ENCODE measurements around the gene XPO5.
A peak's percentile ranks its signal among the peaks of the same experiment; 100 is the strongest.
"Not testable (repeated sequence)": the region's sequence is repeated elsewhere in the genome, so short reads cannot be mapped to it uniquely, and the experiment has no call there.

XPO5 gene

DNA sequence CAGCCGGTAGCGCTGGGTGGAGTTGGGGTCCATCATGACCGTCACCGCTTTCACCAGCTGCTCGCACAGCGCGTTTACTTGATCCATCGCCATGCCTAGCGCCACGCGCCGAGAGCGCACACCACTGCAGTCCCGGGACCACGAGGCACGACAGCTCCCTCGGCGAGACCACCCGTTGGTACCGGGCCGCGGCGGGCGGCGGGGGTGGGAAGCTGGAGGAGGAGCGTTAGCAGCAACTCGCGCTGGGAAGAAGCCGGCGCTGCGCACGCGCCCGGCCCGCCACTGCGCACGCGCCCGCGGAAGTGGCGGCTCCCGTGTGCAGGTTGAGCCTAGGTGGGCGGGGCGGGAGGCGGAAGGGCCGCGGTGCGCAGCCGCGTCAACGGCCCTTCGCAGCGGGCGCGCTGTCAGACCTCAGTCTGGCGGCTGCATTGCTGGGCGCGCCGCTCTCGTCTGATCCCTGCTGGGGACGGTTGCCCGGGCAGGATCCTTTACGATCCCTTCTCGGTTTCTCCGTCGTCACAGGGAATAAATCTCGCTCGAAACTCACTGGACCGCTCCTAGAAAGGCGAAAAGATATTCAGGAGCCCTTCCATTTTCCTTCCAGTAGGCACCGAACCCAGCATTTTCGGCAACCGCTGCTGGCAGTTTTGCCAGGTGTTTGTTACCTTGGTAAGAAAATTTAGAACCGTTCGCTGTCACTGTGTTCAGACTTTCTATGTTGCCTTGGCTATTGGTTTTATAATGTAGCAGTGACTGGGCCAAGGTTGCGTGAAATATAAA is at the start of gene XPO5, which contains the start of gene POLH:
Gene XPO5 (minus strand): TSS at position 267 of the 780 bp plus-strand sequence. CDS start 174 bp downstream, at position 93.
Gene POLH (plus strand): TSS at position 414 of the 780 bp plus-strand sequence. CDS start 6,135 bp downstream, outside the sequence.
- DNase-seq = peak; percentile 93

DNA sequence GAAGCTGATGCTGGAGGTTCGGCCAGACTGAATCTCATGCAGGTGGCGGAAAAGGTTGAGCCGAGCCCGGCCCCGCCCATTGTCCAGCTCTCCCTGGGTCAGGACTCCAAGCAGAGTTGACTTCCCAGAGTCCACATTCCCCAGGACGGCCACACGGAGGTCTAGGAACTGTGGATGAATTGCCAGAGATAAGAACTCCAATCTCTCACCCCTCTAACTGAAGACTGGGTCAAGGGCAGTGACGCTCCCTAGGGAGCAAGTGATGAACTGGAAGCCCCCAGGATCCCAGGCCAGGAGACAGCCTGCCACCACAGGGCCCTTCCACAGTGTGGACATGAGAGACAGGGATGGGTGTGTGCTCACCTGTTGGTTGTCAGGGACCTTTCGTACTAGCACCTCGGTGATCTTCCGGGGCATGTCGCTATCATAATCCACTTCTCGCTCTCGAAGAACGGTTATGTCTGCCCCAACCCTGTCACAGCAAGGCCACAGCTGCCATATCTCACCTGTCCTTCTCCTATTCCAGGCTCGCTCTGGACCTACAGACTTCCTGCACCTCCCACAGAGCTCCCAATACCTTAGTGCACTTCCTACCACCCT is 49.7 kb upstream of the XPO5 start:
- no peak for DNase-seq

DNA sequence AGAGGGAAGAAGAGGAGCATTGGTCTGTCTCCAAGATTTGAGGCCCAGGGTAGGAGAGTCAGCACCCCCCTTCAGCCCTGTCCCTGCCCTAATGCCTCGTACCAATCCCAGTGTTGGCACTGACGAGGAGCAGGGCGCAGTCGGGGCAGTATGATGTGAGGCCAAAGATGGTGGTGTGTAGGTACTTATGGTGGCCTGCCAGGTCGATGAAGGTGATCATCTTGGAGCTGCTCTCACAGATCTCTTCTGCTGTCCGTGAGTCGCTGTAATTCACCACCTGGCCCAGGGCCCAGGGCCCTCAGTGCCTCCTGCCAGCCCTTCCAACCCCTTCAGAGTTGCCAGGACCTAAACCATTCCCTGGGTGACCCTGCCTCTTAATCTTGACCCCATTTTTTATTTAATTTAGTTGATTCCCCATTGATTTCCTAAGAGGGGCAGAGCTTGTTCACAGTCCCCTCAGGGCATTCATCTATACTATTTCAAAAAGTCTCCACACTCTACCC is 49.0 kb upstream of the XPO5 start:
- no peak for DNase-seq

DNA sequence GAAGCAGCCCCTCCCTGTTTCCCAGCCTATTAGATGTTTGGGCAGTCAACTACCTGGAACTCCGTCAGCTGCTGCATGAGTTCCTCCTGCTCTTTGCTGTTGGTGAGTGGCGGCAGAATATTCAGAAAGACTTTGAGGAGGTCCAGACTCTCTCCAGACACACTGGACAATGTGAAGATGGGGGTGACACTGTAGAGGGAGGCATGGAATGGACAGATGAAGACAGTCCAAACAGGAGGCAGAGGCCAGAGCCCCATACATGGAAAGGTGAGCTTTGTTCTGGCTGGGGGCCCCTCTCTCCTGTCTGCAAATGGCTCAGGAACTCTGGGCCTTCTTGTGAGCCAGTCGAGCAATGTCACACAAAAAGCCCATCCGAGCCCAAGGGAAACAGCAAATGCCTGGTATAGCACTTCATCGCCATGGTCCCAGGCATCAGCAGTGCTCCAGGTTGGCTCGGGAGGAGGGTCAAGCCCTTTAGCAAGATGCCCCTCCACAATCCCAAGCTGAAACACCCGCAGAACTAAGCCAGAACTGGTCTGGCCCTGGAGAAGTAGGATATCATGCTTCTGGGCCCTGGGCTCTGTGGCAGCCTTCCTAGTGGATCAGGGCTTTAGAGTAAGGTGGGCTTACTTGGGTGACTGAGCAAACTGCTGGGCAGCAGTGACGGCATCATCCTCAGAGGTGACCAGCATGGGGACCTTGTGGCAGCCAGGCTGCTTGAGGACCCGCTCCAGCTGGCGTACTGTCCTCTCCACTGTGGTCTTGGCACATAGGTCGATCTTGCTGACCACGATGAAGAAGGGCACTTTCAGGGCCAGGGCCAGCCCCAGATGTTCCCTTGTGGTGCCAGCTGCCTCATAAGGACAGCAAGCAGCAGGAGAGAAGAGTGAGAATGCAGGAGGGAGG is 48.3 kb upstream of the XPO5 start:
- no peak for DNase-seq

DNA sequence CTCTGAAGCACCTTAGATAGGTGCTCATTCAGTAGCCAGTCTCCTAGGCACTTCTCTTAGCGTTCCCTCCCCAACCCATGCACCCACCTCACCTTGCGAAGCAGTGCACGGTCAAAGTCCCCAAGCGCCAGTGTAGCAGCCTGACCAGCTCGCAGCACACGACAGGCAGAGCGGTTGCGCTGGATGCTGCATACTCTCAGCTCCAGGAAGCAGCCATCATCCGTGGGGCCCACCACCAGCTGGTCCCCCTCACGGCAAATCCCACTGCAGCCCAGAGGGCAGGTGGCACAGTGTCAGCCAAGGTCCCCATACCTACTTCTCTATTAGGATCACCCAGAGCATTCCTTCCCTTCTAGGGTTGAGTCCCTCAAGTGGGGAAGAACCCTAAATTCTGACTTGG is 46.7 kb upstream of the XPO5 start:
- no peak for DNase-seq

DNA sequence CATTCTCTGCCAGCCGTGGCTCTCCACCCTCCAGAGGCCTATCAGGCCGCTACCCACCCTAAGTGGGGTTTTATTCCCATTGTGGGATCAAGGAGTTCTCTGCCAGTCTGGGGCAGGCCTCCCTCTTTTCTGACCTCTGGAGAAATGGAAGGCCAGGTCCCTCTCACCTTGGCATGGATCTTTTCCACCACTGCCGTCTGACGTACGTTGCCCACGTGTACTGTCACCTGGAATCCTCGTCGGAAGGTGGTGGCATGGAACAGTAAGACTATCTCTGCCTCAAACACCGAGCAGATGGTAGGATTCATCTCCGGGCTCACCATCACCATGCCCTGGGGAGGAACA is 46.0 kb upstream of the XPO5 start:
- DNase-seq = no peak

DNA sequence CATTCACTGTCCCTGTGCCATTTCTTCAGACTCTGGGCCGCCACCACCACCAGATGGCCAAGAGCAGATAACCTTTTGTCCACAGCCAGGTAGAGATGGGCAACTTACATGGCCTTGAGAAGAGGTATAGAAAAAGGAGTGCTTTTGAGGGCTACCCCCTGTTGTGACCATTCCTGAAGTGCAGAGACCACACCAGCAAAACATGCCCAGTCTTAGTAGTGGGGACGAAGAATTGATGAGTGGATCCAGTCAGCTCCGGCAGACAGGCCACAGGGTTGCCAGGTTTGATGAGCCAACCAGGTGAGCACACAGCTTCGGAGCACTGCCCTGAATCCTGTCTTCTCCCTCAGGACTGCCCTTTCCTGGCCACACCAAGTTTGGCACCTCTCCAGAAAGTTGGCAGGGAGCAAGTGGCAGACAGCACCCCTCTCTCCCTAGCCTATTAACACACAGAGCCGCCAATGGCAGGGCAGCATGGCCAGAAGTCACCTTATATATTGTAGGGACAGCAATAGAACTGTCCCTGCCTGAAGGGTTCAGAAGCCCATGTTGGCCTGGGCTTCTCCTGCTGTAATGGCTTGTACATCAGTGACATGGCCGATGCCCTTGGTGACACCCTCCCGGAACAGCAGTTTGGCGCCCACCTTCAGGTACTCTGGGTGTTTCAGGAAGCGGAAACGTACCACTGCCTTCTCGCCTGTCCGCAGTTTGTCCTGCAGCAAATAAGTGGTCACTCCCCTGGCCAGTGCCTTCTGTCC is 45.4 kb upstream of the XPO5 start:
- DNase-seq = no peak

DNA sequence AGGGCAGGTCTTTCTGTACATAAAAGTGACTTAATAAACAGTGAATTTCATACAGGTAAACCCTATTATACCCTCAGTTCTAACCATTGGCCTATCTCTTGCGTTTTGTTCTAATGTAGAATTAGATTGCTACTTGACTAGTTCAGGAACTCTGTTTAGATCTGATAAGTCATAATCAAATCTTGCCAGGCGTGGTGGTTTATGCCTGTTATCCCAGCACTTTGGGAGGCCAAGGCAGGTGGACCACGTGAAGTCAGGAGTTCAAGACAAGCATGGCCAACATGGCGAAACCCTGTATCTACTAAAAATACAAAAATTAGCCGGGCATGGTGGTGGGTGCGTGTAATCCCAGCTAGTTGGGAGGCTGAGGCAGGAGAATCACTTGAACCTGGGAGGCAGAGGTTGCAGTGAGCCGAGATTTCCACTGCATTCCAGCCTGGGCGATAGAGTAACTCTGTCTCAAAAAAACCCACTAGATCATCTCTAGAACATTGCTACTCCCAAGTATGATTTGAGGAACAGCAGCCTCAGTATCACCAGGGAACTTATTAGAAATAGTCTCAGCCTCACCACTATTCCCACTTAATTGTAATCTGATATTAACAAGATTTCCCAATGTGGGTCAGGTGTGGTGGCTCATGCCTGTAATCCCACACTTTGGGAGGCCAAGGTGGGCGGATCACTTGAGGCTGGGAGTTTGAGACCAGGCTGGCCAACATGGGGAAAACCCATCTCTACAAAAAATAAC is 41.1 kb upstream of the XPO5 start:
- no peak for DNase-seq

DNA sequence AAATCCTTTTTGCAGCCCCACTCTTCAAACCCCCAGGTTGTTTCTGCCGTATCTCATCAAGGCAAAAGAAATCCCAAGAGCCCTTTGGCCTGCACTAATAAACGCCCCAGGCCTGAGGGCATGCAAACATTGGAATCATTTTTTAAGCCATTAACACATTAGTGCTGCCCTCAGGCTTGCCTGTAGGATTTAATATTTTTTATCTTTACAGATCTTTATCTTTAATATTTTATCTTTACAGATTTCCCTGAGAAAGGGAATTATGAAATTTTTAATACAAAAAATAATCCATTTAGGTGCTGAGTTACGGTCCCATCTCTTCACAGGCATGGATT is 38.5 kb upstream of the XPO5 start:
- DNase-seq = no peak

DNA sequence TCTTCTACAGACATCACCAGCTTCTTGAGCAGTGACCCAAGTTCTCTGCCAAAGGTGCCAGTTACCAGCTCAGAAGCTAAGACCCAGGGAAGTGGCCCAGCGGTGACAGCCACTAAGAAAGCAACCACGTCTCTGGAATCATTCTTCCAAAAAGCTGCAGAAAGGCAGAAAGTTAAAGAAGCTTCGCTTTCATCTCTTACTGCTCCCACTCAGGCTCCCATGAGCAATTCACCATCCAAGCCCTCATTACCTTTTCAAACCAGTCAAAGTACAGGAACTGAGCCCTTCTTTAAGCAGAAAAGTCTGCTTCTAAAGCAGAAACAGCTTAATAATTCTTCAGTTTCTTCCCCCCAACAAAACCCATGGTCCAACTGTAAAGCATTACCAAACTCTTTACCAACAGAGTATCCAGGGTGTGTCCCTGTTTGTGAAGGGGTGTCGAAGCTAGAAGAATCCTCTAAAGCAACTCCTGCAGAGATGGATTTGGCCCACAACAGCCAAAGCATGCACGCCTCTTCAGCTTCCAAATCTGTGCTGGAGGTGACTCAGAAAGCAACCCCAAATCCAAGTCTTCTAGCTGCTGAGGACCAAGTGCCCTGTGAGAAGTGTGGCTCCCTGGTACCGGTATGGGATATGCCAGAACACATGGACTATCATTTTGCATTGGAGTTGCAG is 38.0 kb upstream of the XPO5 start:
- no peak for DNase-seq

DNA sequence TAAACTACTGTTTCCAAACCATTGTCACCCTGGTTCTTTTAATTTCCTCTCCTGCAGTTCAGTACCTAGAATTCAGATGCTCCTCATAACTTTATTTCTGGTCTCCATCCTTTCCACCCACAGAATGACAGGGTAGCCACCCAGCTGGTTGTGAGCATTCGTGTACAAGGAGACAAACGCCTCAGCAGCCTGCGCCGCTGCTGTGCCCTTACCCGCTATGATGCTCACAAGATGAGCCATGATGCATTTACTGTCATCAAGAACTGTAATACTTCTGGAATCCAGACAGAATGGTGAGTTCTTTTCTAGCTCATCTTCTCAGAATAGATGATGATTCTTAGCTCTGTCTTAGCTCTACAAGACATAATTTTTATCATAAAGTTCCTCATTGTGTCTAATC is 34.6 kb upstream of the XPO5 start:
- DNase-seq = no peak

DNA sequence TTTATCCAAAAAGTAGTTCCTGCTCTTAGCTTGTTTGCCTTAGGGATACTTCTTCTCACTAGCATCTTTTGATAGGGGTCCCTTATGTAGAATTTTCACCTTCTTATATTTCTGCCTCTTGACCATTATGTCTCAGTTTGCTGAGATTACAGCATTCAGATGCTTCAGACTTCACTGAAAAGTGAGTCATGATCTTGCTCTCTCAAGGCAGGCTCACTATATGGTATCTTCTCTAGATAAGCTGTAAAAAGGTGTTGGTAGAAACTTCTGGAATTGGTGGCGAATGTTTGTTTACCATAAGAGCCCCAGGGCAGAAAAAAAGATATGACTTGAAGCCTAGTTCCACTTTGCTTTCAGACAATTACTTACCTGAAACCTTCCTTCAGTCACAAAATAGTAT is 33.6 kb upstream of the XPO5 start:
- no peak for DNase-seq

DNA sequence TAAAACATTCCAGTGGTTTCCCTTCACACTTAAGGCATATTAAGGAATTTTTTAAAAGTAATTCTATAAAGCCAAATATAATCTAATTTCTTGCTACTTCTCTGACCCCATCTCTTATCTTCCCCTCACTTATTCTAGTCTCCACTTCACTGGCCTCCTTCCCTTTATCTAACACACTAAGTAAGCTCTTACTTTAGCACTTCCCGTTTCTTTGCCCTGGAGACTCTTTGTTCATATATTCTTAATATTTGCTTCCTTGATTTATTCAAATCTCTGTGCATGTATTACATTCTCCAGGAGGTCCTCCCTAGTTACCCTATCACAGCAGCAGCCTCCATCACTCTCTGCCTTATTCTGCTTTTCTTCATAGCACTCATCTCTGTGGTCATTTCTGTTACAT is 33.0 kb upstream of the XPO5 start:
- no peak for DNase-seq

DNA sequence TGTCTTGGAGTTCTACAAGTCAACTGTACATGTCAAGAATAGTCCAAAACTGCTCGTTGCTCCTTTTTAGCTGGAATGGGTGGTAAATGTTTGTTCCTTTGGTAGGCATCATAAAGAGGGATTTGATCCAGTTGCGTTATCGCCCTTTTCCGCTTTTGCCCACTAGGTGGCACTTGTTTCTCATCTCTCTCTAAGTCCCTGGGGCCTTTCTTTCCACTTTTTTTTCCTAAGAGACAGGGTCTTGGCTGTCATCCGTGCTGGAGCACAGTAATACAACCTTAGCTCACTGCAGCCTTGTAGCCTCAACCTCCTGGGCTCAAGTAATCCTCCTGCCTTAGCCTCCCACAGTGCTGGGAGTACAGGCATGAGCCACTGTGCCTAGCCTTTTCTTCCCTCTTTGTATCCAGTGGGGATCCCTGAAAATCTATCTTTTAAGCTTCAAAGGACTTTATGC is 32.5 kb upstream of the XPO5 start:
- DNase-seq = peak; percentile 59

DNA sequence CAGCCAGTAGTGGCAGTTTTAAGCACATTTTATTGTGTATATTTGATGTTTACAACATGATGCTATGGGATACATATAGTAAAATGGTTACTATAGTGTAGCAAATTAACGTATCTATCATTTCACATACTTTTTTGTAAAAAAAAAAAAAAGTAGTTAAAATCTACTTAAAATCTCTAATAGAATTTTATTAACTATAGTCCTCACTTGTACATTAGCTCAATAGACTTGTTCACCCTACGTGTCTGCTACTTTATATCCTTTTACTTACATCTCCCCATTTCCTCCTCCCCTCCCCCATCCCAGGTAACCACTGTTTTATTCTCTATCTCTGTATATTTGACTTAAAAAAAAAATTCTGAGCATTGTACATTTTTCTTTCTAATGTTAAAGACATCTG is 30.2 kb upstream of the XPO5 start:
- DNase-seq = no peak

DNA sequence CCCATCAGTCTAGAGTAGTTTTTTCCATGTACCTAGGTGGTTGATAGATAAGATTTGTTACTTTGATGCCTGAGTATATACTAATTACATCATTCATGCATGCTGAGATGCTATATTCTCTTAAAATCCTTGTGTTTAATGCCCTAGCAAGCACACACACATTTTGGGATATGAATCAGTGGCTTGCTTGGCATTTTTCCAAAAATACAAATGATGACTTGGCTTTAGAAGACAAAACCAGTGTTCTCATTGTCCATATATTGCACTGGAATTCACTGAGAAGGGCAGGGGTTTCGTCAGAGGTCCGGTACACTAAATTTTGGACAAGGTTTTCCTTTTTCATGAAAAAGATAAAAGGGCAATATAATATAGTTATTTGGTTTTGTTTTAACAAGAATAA is 28.3 kb upstream of the XPO5 start:
- DNase-seq = peak; percentile 88

DNA sequence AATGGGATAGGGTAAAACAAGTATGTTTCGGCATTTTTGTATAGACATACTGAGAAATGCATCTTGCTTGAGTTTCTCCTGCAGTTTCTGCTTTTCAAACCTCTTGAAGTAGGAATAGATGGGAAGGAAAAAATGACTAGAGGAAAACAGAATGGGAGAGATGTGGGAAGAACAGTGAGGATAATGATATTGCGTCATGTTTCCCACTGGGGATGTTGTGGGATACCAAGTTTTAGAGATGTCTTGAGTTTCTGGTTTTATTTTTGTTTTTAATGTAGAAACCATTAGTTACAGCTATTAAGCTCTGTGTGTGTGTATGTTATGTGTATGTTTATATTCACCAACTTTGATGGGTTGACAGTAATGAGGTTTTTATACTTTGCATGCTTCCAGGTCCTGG is 24.8 kb upstream of the XPO5 start:
- DNase-seq = no peak

DNA sequence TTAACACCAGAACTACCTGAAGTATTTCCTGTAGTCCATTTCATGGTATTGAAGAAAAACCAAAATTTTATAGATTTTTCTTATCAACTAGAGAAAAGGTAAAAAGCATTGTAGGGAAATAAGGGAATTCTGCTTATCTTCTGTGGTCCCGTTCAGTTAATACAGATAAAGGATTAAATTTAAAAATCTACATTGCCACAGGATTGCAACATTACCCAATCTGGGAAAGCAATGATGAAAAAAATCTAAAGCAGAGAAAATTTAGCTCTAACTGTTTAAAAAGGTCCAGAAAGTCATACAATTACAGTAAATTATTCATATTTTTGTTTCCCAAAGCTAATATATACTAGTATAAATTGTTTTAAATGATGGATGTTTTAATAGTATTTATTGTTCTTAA is 18.1 kb upstream of the XPO5 start:
- DNase-seq = no peak

DNA sequence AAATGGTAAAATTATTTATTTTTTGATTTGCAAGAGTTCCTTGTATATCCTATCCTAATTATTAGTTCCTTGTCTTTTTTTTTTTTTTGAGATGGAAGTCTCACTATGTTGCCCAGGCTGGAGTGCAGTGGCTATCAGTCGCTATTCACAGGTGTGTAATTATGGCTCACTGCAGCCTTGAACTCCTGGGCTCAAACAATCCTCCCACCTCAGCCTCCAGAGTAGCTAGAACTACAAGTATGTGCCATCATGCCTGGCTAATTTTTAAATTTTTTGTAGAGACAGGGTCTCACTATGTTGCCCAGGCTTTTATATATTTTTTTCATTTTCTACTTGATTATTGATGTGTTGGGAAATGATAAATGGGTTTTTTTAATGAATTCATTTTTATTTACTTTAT is 13.7 kb upstream of the XPO5 start:
- DNase-seq = not testable (repeated sequence)

DNA sequence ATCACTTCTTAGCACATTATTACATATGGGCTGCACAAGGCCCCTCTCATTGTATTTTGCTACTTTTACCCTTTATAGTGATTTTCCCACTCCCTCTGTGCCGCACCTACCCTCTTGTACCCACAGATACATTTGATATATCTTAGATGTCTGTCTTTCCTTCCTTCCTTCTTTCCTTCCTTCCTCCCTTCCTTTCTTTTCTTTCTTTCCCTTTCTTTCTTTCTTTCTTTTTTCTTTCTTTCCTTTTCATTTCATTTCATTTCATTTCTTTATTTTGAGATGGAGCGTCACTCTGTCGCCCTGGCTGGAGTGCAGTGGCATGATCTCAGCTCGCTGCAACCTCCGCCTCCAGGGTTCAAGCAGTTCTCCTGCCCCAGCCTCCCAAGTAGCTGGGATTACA is 12.4 kb upstream of the XPO5 start:
- no peak for DNase-seq

DNA sequence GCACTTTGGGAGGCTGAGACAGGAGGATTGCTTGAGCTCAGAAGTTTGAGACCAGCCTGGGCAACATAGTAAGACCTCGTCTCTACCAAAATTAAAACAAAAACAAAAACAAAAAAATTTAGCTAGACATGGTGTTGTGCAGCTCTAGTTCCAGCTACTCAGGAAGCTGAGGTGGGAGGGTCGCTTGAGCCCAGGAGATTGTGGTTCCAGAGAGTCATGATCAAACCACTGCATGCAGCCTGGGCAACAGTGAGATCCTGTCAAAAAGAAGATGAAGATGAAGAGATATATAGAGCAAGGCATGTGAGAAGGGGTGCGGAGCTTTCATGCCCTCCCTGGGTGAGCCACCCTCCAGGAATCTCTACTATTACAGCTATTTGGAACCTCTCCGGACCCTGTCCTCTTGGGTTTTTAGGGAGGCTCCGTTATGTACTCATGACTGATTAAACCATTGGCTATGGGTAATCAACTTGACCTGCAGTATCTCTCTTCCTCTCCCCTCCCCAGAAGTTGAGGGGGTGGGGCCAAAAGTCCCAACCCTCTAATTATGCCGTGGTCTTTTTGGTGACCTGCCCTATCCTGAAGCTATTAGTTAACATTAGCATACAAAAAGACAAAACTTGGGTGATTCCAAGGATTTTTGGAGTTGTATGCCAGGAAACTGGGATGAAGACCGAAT is 9.2 kb upstream of the XPO5 start:
- DNase-seq = peak; percentile 57

Data from HCEC 1CT (cell line).